Suprapubic skin (tissue), 4 donors: ENCODE measurements around the gene RABL2B.

Source experiments
- EP300 ChIP-seq: sonication (generic); formaldehyde crosslinking; IDR thresholded peaks from one replicate; pipeline ENCODE4 v1.6.1; 2017; ENCODE audit warnings: antibody characterized with exemption
- POLR2A ChIP-seq, 2 donors: fragments of 450-650 bp; IDR thresholded peaks; one replicate each; pipeline ENCODE4 v1.6.1; 2017; ENCODE audit warnings: antibody characterized with exemption in 2 of 2, mild to moderate bottlenecking in 2 of 2, moderate library complexity in 2 of 2
- POLR2AphosphoS5 ChIP-seq, 3 donors: sonication (generic); formaldehyde crosslinking; IDR thresholded peaks; one replicate each; pipeline ENCODE4 v1.6.1; 2017; ENCODE audit warnings: antibody characterized with exemption in 3 of 3
- TF ChIP-seq, protein P1 (sequence below), 2 donors: fragments of 200-600 bp in 1 of 2; fragments of 450-650 bp in 1 of 2; sonication (generic) in 1 of 2; IDR thresholded peaks; one replicate each; pipeline ENCODE4 v1.5.1; 2016 to 2019; ENCODE audit warnings: antibody characterized with exemption in 2 of 2, mild to moderate bottlenecking in 1 of 2, moderate library complexity in 1 of 2

- TF ChIP-seq, protein P1, sequence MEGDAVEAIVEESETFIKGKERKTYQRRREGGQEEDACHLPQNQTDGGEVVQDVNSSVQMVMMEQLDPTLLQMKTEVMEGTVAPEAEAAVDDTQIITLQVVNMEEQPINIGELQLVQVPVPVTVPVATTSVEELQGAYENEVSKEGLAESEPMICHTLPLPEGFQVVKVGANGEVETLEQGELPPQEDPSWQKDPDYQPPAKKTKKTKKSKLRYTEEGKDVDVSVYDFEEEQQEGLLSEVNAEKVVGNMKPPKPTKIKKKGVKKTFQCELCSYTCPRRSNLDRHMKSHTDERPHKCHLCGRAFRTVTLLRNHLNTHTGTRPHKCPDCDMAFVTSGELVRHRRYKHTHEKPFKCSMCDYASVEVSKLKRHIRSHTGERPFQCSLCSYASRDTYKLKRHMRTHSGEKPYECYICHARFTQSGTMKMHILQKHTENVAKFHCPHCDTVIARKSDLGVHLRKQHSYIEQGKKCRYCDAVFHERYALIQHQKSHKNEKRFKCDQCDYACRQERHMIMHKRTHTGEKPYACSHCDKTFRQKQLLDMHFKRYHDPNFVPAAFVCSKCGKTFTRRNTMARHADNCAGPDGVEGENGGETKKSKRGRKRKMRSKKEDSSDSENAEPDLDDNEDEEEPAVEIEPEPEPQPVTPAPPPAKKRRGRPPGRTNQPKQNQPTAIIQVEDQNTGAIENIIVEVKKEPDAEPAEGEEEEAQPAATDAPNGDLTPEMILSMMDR (IDR thresholded peaks at IDR 0.05), result no peak
- TF ChIP-seq POLR2A (IDR thresholded peaks at IDR 0.05) (no peak), POLR2AphosphoS5 (IDR thresholded peaks at IDR 0.05) (no peak), EP300 (no peak)
Measured at GRCh38 chr22:50732681-50733080, 50.8 kb downstream of the RABL2B start.
